NCI-H2107 treated with DMSO at 0.1 percent for 48 hours (cell line): ENCODE measurements around the gene INPP5A.
"Not testable (repeated sequence)": the region's sequence is repeated elsewhere in the genome, so short reads cannot be mapped to it uniquely, and the experiment has no call there.

ENCODE experiments used
- DNase-seq: peaks from one replicate; lab custom pipeline; 2025; ENCODE audit not compliant: unreplicated experiment; lab: John Stamatoyannopoulos, UW

Gene INPP5A

DNA sequence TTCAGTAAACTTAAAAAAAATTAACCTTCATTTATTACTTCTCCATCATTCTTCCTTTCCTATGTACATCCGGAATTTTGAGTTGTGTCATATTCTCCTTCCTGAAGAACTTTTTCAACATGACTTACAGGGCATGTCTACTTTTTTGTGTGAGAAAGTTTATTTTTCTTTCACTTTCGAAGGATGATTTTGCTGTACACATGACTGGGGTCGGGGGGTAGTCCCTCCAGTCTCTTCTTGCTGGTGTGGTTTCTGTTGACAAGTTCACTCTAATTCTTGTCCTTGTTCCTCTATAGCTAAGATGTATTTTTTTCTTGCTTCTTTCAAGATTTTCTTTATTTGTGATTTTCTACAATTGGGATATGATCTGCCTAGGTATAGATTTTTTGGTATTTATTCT lies 55.8 kb downstream of the INPP5A start:
- no peak for DNase-seq

DNA sequence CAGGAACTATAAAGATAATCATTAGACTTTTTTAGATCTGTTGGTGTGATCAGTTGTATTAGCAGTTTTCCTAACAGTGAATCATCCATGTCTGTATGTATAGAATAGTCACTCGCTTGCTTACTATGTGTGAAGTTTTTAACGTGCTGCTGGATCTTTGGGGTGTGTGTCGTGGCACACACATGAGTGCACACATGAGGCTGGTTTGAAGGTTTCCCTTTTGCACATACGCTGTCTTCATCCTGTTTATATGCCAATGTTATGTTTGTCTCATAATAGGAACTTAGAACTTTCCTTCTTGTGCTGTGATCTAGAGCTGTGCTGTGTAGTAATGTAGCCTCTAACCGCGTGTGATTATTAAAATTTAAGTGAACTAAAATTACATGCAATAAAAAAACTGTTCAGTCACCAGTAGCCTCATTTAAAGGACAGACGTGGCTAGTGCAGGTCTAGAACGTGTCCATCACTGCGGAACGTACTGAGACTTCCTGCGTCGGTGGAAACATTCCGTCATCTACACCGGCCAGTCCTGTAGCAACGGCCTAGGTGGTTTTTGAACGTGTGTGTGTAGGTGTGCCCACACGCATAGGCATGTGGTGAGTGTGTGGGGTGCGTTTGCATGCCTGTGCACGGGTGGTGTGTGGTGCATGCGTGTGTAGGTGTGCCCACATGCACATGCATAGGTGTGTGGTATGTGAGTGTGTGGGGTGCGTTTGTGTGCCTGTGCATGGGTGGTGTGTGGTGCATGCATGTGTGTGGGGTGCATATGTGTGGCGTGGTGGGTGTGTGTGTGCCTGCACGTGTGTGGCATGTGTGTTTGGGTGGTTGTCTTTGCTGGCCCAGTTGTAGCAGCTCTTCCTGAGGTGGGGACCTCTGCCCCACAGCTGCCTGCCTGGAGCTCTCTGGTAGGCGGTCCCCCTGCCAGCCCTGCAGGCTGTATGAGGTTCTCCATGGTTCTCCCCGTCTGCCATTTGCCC lies 56.6 kb downstream of the INPP5A start:
- DNase-seq: no peak

DNA sequence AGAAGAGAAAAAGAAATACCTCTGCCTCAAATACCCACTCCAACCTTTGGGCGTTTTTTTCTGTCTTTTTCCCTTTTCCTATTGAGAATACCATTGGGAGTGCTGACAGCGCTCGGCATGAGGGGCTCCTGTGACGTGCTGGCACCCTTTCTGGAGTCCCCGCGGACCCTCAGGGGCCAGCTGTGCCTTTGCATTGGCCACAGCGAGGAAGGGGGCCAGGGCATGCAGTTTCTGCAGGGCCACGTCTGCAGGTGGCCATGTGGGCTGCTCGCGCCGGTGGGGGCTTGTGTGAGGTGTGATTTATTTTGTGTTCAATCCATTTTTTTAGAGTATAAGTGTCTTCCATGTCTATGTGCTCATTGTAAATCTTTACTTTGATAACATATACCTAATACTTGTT lies 57.4 kb downstream of the INPP5A start:
- DNase-seq: no peak

DNA sequence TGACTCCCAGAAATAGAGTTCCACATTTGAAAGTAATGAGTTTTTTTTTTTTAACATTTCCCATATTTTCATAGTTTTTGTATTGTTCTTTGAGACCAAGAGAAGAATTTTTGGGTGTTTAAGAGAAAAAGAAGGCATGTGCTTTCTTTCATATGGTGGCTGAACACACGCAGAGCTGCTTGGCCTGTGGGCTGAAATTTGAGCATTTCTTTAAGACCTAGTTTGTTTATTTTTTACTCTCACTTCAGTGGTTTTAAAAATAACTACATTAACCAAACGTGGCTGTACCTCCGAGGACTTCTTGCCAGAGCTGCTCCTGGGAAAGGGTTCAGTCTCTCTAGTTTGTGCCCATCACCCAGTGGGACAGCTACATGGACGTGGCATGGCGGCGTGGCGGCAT lies 58.3 kb downstream of the INPP5A start:
- DNase-seq: no peak

DNA sequence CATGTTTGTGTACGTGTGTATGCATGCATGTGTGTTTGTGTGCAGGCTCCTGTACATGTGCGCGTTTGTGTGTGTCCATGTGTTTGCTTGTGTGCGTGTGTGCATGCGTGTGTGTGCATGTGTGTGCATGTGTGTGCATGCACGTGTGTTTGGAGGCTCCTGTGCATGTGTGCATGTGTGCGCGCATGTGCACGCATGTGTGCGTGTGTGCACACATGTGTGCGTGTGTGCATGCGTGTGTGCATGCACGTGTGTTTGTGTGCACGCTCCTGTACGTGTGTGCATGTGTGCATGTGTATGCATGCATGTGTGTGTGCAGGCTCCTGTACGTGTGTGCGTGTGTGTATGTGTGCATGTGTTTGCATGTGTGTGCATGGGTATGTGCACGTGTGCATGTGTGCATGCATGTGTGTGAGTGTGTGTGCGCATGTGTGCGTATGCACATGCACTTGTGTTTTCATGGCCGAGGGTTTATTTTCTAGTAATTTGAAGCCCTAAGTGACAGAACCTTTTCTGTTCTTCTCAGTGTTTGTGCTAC lies 59.2 kb downstream of the INPP5A start:
- DNase-seq: no peak

DNA sequence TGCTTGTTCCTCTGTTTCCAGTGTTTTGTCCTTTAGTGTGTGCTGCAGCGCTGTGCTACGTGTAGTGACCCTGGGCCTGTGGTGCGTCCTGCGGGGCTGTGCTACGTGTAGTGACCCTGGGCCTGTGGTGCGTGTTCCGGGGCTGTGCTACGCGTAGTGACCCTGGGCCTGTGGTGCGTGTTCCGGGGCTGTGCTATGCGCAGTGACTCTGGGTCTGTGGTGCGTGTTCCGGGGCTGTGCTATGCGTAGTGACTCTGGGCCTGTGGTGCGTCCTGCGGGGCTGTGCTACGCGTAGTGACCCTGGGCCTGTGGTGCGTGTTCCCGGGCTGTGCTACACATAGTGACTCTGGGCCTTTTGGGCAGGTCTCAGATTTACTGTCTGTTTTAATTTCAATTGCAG lies 60.1 kb downstream of the INPP5A start:
- no peak for DNase-seq

DNA sequence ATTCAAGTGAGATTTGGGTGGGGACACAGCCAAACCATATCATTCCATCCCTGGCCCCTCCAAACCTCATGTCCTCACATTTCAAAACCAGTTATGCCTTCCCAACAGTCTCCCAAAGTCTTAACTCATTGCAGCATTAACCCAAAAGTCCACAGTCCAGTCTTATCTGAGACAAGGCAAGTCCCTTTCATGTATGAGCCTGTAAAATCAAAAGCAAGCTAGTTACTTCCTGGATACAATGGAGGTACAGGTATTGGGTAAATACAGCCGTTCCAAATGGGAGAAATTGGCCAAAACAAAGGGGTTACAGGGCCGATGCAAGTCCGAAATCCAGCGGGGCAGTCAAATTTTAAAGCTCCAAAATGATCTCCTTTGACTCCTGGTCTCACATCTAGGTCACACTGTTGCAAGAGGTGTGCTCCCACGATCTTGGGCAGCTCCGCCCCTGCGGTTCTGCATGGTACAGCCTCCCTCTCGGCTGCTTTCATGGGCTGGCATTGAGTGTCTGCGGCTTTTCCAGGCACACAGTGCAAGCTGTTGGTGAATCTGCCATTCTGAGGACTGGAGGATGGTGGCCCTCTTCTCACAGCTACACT lies 61.5 kb downstream of the INPP5A start:
- not testable (repeated sequence) for DNase-seq

DNA sequence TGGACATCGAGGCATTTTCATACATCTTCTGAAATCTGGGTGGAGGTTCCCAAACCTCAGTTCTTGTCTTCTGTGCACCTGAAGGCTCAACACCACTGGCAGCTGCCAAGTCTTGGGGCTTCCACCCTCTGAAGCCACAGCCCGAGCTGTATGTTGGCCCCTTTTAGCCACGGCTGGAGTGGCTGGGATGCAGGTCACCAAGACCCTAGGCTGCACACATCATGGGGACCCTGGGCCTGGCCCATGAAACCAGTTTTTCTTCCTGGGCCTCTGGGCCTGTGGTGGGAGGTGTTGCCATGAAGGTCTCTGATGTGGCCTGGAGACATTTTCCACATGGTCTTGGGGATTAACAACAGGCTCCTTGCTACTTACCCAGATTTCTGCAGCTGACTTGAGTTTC lies 62.1 kb downstream of the INPP5A start:
- DNase-seq: no peak

DNA sequence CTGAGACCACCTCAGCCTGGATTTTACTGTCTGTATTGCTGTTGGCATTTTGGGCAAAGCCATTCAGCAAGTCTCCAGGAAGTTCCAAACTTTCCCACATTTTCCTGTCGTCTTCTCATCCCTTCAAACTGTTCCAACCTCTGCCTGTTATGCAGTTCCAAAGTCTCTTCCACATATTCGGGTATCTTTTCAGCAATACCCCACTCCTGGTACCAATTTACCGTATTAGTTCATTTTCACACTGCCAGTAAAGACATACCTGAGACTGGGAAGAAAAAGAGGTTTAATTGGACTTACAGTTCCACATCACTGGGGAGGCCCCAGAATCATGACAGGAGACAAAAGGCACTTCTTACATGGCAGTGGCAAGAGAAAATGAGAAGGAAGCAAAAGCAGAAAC lies 62.8 kb downstream of the INPP5A start:
- DNase-seq: no peak

DNA sequence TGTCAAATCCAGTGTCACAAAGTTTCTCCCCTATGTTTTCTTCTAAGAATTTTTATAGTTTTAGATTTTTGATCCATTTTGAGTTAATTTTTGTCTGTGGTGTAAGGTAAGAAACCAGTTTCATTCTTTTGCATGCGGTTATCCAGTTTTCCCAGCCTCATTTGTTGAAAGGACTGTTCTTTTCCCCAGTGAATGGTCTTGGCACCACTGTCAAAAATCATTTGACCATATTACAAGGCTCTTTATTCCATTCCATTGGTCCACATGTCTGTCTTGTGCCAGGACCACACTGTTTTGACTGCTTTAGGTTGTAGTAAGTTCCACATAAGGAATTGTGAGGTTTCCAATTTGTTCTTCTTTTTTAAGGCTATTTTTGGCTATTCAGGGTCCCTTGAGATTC lies 64.0 kb downstream of the INPP5A start:
- no peak for DNase-seq

DNA sequence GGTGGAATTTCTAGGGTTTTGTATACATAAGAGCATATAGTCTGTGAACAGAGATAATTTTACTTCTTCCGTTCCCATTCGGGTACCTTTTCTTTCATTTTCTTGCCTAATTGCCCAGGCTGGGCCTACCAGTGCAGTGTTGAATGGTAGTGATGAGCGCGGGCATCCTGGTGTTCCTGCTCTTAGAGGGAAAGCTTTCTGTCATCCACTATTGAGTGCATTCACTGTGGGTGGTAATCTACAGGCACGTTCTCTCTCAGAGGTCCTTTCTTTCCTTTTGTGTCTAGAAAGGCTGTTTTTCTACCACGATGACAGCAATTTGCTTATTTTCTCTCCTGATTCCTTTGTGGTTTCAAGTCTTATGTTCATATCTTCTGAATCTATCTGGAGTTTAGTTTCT lies 65.0 kb downstream of the INPP5A start:
- DNase-seq: no peak

DNA sequence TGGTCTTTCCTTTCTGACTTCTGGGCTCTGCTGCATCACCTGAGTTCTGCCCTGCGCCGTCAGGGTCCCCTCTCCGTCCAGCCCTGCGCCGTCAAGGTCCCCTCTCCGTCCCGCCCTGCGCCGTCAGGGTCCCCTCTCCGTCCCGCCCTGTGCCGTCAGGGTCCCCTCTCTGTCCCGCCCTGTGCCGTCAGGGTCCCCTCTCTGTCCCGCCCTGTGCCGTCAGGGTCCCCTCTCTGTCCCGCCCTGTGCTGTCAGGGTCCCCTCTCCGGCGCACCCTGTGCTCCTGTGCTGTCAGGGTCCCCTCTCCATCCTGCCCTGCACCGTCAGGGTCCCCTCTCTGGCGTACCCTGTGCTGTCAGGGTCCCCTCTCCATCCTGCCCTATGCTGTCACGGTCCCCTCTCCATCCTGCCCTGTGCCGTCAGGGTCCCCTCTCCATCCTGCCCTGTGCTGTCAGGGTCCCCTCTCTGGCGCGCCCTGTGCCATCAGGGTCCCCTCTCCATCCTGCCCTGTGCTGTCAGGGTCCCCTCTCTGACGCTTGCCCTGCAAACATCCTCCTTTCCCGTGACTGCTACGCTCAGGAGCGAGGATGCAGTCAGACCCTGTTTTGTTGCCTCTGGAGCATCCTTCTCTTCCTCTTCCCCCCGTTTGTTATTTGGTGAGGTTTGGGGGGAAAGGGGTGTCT lies 66.4 kb downstream of the INPP5A start:
- DNase-seq: no peak

DNA sequence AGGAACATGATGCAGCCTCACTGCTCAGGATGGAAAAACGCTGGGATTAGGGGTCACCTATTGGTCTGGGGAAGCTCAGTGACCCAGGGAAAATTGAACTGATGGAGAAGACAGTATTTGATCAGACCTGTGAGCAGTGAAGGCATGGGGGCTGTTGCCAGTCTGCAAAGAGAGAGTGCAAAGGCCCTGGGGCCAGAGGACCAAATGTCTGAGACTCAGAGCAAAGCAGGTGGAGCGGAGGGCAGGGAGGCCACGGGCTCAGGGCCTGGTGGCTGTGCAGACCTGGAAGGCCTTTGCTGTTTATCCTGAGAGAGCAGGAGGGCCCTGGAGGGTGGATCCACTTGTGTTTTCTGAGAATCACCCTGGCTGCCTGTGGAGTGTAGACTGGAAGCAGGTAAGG lies 67.1 kb downstream of the INPP5A start:
- DNase-seq: no peak

DNA sequence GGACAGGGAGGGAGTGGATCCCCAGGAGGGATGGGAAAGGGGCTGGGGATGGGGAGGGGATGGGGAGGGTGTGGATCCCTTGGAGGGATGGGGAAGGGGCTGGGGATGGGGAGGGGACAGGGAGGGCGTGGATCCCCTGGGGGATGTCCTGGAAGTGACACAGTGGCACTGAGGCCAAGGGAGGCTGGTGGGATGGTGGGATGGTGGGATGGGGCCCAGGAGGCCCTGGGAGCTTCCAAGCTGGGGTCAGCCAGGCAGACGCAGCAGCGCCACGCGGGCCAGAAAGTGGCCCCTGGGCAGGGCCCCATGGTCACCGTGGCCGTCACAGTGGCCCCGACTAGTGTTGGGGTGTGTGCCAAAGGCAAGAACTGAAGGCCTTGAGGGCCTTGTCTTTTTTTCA lies 67.8 kb downstream of the INPP5A start:
- no peak for DNase-seq

DNA sequence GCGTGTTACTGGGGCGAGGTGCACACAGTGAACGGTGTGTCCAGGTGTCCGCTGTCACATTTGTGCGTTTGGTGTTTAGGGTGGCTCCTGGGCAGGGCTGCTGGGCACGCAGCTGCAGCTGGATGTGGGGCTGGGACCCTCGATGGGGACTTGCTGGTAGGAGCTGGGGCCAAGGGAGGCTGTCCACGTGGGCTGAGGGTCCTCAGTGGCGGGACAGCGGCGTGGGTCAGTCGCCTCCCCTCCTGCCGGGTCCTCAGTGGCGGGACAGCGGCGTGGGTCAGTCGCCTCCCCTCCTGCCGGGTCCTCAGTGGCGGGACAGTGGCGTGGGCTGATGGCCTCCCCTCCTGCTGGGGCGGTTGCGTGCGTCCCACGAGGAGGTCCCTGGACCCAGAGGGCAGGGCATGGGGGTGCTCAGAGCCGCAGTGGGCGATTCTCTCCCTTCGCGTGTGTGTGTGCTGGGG lies 68.5 kb downstream of the INPP5A start:
- no peak for DNase-seq

DNA sequence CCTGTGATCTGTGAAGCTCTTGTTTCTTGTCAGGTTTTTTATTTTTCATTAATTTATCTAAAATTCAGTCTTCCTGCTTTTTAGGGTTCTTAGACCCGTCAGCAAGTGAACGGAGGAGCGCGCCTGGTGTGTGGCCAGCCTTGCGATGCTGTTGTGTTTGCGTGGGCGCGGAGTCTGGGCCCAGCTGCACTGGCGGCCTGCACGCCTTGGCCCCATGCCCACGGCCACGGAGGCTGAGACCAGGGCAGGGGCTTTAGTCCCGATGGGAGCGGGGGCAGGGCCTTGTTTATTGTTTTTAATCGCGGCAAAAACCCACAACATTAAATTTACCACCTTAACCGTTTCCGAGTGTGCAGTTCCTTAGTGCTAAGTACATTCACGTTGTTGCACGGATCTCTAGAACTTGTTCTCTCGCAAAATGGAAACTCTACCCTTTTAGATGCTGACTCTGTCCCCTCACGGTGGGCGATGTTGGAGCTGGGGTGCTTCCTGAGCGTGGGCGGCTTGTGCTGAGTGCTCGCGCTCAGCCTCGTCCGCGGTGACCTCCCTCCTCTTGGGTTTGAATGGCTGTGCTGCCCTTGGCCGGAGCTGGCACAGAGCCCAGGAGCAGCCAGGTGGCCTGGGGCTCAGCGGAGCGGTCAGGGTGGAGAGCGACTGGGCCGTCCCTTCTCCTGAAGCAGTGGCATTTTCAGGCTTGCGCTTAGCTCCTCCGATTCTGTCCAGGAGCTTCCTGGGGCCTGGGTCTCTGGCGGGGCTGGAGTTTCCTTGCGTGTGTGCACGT lies 69.1 kb downstream of the INPP5A start:
- no peak for DNase-seq

DNA sequence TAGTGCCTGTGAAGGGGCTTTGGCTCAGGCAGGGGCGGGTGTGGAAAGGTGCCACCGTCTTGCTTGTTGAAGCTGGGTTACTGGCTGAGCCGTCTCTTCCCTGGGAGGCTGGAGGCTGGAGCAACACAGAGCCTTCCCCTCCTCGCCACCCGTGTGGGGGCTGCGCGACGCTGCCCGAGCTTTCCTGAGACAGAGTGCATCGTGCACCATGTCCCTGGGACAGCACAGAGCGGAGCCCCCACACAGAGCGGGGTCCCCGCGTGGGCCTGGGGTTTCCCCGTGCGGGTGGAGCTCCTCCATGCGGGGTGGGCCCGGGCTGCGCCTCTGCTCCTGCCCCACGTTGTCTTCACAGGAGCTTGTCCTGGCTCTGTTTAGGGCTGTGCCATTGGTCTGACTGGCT lies 69.9 kb downstream of the INPP5A start:
- DNase-seq: no peak

DNA sequence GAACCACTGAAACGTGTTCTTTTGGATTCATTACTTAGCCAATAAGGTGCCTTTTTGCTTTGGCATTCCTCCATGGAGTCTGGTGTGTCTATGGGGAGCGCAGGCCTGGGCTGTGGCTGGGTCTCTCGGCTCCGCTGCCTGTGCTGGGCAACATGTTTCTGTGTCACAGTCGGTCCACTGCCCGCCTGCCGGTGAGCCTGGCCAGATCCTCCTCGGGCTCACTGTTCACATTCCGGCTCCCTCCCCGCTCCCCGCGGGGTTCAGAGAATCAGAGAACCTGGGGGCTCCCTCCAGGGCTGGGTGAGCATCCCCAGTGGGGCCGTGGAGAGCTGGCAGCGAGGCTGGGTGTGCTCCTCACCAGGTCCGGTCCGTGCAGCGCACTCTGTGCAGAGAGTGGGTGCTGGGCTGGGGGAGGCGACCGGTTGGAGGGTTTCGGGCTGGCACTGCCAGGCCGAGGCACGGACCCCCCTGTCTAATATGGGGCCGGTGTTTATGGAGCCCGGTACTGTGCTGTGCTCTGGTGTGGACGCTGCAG lies 70.4 kb downstream of the INPP5A start:
- no peak for DNase-seq

DNA sequence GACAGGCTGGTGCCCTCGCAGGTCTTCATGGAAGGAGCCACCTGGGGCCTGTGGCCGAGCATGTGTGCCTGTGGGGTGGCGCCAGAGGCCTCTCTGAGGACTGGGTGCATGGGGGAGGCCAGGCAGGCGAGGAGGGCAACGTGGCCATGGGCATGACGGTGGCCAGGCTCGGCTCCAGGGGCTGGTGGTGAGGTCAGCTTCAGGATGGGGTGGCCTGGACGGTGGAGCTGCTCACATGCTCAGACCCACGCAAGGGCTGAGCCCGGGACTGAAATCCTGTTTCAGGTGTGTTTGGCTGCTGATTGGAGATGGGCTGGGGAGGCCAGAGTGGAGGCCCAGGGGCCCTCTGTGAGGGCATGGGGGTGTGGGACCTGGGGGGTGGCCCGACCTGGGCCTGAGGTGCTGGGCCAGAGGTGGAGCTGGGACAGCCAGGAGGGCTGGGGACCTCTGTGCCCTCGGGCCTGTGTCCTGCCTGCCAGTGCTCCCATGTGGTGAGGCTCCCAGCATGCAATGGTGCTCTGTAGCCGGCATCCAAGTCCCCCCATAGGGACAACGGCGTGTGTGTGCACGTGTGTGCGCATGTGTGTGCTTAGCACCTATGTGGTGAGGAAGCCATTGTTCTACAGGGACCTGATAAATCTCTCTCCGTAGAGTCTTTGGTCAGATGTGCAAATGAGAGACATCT lies 71.1 kb downstream of the INPP5A start:
- no peak for DNase-seq

DNA sequence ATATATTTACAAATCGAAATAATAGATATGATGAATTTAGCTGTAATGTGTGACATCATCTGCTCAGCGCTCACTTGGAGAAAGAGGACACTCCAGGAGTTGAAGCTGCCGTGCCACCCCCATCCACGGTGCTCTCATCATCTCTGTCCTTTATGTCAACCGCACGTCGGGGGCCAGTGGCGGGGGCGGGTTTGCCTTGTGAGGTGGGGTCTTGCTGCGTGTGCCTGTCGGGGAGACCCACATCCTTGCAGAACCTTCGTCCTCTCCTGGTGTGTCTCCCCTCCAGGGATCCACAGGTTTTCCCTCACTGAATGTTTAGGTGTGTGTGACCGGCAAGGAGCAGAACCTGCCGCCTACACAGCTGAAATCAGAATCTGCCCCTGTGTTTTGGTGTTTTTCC lies 71.6 kb downstream of the INPP5A start:
- DNase-seq: no peak
